ENCODE results near the gene CD74.

The CD74 gene

DNA sequence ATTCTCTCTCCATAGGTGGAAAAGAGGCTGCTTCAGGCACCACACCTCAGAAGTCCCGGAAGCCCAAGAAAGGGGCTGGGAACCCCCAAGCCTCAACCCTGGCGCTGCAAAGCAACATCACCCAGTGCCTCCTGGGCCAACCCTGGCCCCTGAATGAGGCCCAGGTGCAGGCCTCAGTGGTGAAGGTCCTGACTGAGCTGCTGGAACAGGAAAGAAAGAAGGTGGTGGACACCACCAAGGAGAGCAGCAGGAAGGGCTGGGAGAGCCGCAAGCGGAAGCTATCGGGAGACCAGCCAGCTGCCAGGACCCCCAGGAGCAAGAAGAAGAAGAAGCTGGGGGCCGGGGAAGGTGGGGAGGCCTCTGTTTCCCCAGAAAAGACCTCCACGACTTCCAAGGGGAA lies 16.4 kb downstream of the CD74 start:
- no peak for DNase-seq

DNA sequence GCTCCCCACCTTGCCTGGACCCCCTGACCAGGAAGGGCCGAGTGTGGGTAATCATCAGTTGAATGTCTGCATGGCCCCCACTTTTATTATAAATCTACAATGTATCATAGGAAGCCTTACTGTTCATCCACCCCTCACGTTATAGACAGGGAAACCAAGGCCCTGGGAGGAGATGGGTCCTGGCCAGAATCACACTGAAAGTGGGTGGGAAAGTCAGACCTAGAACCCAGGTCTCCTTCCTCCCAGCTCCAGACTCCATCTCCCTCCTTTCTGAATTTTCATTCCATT lies 17.1 kb downstream of the CD74 start:
- DNase-seq = no peak

DNA sequence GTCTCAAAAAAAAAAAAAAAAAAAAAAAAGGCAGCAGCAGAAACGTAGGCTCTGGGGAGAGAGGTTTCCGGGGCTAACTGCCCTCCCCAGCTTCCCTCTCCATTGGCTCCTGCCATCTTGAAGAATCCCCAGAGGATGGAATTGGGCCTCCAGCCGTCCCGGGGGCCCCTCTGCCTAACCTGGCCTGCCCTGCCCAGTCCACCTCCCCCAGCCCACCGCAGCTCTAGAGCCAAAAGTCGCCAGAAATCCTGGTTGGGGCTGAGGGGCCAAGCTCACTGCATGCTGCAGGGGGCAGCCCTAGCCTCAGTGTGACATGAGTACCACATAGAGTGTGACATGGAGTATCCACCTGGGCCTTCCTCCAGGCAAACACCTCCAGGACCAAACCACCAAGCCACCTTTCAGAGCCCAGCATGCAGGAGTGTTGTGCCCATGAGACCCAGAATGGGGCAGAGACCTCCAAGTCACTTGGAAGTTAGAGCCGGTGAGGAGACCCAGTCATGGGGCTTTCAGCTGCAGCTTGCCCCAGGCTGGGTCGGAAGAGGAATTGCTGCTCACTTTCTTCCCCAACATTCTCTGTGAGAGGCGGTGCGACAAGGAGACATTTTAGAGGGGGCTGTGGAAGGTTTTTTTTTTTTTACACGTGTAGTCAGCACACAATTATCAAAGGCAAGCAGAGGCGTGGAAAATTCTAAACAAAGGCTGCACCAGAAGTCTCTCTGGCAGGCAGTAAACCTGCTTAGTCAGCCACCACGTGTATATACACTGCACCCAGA lies 17.6 kb downstream of the CD74 start:
- no peak for DNase-seq

DNA sequence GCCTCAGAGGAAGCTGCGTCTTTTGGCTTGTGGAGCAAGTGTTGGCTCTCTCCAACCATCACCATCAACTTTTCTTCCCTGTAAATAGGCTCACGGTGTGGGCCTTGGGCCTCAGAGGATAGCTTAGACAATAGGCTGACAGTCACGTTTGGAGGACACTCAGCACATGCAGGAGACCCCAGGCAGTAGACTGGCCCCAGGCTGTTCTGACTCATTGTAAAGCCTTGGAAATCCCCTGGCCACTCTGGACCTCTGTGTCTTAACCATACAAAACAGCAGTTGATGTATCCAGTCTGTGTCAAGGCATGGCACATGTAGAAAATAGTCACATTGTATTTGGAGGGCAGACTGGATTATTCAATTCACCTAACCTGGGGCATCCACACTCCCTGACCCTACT lies 18.6 kb downstream of the CD74 start:
- DNase-seq = no peak

DNA sequence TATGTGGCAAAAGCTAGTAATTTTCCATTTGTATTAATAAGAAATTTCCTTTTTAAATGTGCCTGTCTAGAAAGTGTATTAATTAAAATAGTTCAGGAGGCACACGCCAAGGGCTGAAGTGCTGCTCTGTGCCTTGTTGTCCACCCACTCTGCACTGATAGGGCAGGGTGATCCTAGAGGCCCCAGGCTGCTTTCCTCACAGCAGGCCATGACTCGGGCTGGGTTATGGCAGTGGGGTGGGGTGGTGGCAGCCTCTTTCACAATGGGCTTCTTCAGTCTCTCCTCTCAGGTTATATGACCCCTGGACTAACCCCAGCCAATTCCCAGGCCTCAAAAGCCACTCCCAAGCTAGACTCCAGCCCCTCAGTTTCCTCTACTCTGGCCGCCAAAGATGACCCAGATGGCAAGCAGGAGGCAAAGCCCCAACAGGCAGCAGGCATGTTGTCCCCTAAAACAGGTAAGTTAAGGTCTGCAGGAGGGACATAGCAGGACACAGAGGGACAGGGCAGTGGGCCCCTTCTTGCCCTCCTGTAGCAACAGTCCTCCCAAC lies 19.5 kb downstream of the CD74 start:
- no peak for DNase-seq

DNA sequence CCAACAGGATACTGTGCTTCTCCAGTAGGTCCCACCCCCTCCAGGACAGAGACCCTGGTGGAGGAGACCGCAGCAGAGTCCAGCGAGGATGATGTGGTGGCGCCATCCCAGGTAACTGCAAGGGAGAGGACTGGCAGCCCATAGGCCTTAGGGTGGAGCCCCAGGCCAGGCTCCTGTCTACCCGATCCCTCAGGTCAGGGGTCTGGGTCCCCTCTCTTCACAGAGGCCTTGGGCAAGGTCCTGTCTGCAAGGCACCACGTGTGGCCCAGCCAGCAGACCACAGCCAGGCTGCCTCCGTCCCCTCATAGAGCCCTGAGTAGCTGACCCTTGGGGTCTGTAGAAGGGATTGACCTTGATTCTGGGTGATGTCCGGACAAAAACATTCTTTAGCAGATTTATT lies 20.0 kb downstream of the CD74 start:
- no peak for DNase-seq

DNA sequence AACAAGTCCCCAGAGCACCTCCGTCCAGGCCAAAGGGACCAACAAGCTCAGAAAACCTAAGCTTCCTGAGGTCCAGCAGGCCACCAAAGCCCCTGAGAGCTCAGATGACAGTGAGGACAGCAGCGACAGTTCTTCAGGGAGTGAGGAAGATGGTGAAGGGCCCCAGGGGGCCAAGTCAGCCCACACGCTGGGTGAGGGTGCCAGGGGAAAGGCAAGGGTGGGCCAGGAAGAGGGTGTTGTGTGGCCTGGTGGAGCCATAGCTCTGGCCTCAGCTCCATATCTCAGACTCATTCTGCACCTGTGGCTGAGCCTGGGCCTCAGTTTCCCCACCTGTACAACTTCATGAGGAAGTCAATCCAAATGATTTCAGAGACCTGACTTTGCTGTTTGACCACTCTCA lies 20.7 kb downstream of the CD74 start:
- no peak for DNase-seq

DNA sequence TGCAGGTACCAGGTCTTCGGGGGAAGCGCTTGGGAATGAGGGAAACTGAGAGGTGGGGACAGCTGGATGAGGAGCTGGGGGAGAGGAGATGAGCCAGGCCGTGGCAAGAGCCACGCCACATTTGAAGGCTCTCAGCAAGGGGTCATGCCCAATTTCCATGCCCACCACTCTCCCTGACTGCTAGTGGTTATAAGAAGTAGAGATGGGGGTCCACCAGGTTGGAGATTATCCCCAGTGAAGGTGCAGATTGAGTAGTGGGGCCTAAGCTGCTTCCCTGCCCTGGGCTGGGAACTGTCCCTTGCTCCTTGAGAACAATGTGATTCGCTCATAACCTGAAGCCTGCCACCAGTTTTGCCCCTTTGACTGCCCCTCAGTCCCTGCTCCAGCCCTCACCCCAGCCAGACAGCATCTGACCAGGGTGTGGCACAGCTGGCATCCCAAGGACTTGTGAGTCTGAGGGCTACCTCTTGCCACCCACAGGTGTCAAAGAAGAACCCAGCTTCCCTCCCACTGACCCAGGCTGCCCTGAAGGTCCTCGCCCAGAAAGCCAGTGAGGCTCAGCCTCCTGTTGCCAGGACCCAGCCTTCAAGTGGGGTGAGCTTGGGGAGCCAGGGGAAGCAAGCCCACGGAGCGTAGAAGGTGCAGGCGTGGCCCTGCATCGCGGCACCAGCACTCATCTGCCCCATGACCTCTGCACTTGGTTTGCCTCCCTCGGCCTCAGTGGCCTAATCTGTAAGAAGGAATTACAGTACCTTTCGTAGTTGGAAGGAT lies 21.5 kb downstream of the CD74 start:
- DNase-seq = no peak

DNA sequence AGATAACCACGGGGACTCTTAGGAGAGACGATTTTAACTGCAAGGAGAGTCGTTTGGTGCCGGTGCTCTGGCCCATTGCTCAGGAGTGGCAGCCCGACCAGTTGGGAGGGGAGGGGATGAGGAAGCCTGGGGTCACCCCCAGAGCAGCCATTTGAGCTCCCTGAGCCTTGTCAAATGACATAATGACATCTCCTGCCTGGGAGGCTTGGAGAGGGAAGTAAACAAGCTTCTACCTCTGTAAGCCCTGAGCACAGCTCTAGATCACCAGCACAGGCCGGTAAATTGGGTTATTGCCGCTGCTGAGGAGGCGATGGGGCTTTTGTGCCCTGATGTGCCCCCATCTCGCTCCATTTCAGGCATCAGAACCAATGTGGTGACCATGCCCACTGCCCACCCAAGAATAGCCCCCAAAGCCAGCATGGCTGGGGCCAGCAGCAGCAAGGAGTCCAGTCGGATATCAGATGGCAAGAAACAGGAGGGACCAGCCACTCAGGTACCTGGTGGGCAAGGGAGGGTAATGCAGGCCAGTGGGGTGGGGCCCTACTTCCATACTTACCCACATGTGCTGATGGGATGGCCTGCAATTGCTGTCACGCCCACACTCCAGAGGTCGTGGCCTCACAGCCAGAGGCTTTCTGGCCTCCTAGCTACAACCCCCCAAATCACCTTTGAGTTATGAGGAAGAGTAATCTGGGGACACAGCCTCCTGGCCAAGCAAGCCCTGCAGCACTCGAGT lies 23.0 kb downstream of the CD74 start:
- DNase-seq = no peak

DNA sequence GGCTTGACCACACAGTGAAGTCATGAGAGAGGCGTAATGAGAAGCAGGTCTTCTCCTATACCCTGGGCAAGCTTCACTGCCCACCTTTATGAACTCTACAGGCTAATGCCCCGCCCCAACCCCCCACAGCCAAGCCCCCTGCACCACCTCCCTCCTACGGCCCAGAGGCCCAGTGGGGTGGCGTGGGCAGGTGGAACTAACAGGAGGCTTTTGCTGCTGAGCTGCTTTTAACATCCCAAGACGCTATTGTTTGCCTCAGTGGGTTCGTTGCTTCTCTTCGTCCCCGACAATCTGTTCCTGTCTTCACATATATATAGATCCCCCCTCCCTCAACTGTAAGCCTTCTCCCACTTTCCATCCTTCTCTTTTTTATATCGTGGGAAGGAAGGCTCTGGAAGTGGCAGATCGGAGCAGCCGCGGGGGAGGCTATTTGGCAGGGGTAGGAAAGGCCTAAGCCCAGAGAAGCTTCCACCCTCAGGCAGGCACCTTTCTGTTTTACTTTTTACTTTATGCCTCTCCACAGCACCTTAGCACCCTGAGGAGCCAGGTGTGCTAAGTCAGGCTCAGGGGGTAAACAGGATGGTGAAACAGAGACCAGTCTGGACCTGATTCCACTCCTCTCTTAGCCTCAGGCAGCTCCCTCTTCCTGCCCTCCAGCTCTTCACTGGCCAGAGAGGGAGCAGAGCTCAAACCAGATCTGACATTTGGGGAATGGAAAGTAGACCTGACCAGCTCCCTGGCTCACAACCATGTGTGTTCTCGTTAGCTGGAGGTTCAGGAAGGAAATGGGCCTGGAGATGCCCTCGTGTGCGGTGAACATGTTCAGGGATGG lies 26.5 kb downstream of the CD74 start:
- no peak for DNase-seq

DNA sequence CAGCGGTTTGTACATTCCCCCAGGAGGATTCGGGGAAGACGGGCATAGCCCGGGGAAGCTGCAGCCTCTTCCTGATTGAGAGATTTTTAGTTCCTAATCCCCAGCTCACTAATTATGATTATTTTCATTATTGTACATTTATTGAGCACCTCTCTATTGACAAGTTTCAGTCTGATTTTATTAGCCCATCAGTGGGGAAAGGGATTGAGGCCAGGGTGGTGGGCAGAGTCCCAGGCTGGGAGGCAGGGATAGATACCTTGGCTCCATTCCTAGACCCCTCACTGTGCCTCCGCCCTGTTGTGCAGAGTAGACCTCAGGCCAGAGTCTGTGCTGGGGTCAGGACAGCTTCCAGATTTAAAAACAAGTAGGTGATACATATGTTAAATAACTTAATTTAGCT lies 28.0 kb downstream of the CD74 start:
- no peak for DNase-seq

DNA sequence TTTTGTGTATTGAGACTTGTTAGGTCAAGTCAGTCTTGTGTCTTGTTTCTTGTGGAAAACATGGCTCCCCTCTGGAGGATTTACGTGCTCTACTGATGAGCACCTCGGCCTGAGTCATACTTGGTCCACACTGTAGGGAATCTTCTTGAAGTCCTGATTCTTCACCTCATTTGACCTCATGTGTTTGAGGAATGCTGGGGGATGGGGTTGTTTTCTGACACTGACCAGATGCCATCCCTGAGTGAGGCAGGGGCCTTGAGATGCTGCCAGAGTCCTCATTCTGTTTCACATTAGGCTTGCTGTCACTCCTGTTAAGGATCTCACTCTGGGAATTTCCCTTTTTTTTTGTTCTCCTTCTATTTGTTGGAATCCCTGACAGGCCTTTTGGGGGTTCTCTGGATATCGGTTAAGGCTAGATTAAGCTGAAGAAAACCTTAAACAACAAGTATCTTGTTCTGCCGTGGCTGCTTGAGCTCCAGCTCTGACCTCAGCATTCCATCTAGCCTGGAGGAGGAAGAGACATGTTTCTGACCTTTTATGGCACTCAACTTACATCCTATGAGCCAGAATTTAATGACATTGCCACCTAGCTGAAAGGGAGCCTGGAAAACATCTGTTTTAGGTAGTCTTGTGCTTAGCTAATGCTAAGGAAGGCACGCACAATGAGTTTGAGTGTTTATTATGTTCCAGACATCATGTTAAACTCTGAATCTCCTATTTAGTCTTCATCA lies 34.6 kb downstream of the CD74 start:
- no peak for DNase-seq

DNA sequence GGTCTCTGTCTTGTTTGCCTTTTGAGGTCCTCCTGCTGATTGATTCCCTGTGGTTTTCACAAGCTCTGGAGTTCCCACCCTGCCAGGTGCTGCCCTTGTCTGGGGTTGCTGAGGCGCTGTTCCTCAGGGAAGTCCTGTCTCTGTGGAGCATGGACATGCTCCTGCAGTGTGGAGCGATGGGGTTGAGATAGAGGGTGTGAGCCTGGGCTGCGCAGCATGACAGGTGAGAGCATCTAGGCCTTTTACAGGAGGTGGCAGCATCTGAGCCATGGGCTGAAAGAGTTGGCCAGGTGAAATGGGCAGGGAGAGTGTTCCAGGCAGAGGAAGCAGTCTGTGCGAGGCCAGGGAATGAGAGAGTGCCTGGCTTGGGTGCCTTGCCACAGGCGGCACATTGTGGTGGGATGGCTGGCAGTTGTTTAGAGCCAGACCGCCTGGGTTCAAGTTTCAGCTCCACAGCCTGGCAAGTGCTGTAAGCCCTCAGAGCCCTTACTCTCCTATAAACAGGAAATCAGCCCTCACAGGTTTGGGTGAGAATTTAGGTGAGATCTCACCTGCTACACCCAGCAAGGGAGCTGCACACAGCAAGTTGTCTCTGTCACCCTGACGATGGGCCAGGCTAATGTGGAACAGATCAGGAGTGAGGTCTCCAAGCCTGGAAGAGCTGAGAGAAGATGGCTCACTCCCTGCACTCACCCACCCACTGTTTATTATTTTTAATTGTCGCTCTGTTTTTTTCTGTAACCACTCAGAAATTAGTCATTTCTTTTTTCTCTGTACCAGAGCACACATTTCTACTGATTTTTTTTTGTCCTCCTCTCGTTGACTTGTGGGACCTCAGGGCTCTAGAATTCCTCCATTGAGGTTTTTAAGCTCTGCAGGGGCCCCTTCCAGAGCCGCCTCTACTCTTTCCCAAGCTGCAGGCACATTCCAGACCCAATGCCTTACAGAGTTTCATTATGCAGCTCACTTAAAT lies 35.6 kb downstream of the CD74 start:
- DNase-seq = no peak

DNA sequence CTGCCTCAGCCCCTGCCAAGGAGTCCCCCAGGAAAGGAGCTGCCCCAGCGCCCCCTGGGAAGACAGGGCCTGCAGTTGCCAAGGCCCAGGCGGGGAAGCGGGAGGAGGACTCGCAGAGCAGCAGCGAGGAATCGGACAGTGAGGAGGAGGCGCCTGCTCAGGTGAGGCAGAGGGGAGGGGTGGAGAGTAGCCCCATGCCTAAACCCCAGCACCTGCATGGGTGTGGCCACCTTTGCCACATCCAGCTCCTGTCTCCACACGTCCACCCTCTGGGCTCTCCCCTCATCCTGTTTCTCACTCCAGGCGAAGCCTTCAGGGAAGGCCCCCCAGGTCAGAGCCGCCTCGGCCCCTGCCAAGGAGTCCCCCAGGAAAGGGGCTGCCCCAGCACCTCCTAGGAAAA lies 38.1 kb downstream of the CD74 start:
- no peak for DNase-seq

DNA sequence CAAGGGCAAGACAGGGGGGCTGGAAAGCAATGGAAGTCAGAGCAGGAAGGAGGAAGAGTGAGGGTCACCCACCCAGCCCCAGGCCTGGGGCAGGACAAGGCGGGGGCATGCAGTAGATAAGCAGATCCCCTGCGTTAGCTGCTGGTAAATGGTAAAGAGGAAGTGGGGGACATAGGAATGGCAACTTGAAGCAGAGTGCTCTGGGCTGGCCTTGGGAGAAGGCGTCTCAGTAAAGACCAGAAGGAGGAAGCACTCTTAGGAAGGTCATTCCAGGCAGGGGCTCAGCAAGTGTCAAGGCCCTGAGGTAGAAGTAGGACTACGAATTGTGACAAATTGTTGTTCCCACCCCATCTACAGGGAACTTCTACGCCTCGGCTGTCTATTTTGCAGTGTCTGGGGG lies 40.1 kb downstream of the CD74 start:
- DNase-seq = no peak

DNA sequence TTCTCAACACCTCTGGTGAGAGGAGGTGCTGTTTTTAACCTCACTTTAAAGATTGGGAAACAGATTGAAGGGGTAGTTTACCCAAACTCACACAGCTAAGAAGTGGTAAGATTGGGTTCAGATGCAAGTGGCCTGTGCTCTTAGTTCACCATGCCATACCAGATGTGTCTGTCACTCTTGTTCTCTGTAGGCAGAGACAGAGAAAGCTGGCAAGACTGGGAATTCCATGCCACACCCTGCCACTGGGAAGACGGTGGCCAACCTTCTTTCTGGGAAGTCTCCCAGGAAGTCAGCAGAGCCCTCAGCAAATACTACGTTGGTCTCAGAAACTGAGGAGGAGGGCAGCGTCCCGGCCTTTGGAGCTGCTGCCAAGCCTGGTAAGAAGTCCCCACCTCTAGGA lies 44.2 kb downstream of the CD74 start:
- DNase-seq = no peak

DNA sequence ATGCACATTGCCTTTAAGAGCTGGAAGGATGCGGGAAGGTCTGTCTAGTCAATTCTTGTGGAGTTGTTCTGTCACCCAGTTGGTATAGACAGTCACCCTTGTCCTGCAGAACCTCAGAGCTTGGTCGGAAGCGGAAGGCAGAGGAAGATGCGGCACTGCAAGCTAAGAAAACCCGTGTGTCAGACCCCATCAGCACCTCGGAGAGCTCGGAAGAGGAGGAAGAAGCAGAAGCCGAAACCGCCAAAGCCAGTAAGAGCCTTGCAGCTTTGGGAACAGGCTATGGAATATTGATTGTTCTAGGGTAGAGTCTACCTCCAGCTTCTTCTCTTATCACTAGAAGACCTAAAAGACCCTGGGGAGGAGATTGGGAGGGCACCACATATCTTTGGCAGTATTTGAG lies 48.7 kb downstream of the CD74 start:
- no peak for DNase-seq

DNA sequence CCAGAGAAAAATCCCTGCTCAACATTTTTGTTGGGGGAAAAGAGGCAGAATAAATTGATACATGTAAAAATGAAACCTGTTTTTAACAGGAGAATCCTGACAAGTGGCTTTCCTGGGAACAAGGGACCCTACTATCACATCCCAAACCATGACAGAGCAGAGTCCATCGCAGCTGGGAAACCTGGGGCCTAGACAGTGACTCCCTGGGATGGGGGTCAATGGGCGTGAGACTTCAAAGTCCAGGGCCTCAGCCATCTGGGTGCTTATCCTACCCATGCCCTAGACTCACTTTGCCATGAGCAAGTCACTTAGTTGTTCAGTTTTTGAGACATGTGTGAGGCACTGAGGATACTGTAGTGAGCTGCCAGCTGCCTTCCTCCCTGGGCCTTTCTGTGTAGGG lies 49.5 kb downstream of the CD74 start:
- DNase-seq = no peak

DNA sequence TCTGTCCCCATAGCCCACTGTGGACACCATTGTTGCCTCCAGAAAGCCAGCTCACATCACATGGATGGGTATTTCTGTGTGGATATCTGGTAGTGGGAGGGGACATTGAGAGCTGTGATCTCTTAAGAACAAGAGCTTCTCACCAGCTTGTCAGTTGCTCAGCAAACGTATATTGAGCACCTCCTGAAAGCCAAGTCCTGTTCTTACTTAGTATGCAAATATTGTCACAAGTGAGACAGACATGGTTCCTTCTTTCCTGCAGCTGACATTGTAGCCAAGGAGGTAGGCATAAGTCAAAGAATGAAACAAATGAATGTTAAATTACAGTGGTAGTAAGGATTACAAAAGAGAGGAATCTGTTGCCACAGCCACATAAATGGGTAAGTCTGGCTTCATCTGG lies 51.4 kb downstream of the CD74 start:
- no peak for DNase-seq

DNA sequence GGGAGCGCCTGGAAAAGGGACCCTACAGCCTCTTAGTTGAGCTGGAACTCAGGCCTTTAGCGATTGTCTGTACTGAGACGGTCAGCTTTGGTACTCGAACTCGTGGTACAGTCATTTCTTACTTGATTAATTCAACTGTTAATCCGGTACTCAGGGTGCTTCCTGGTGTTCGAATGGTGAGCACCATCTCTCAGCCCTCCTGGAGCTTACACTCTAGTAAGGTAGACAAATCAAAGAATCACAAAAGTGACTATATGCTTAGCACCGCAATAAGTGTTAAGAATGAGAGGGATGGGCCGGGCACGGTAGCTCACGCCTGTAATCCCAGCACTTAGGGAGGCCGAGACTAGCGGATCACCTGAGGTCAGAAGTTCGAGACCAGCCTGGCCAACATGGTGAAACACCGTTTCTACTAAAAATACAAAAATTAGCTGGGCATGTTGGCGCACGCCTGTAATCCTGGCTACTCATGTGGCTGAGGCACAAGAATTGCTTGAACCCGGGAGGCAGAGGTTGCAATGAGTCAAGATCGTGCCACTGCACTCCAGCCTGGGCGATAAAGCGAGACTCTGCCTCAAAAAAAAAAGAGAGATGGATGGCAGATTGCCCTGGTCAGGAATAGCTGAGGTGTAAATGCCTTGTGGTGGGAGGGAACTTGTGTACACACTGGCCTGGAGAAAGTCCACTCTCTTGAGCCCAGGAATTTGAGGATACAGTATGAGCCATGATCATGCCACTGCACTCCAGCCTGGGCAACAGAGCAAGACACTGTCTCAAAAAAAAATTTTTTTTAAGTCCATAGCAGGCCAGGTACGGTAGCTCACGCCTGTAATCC lies 54.2 kb downstream of the CD74 start:
- DNase-seq = no peak
